GM20431 (cell line): ENCODE measurements around the gene HMOX2.

Experiments used
- in situ Hi-C: fragments of 300-500 bp; cut with MseI, MboI; formaldehyde crosslinking; loops from one replicate; pipeline ENCODE4 v1.15.0; 2020; ENCODE audit warnings: low sequenced_read_pairs; ENCODE audit not compliant: unreplicated experiment

Gene HMOX2

GRCh38 chr16:4538350-4539235, 62.4 kb downstream of the HMOX2 start, which contains the start of gene CDIP1:
Gene CDIP1 (minus strand): TSS chr16:4538773. CDS start chr16:4514130, 24,643 bp downstream.
- in situ Hi-C loops, result no loop called here

GRCh38 chr16:4539716-4540284, 63.6 kb downstream of the HMOX2 start:
- in situ Hi-C loops, result no loop called here

- in situ Hi-C loops, result no loop called here
Measured at GRCh38 chr16:4544473-4544872, 68.3 kb downstream of the HMOX2 start.

GRCh38 chr16:4548124-4548523, 71.9 kb downstream of the HMOX2 start:
- in situ Hi-C loops, result no loop called here

- in situ Hi-C loops, result no loop called here
Measured at GRCh38 chr16:4550591-4550990, 74.4 kb downstream of the HMOX2 start.

- in situ Hi-C loops, result no loop called here
Measured at GRCh38 chr16:4552541-4552940, 76.3 kb downstream of the HMOX2 start.

- in situ Hi-C loops, result no loop called here
Measured at GRCh38 chr16:4556112-4556511, 79.9 kb downstream of the HMOX2 start, which contains the start of gene C16orf96. Gene C16orf96 (plus strand): TSS chr16:4556340. CDS start chr16:4556490, 150 bp downstream.

GRCh38 chr16:4556580-4556979, 80.4 kb downstream of the HMOX2 start:
- in situ Hi-C loops, result no loop called here

GRCh38 chr16:4557973-4558372, 81.8 kb downstream of the HMOX2 start:
- in situ Hi-C loops, result no loop called here
